GM10248 (cell line): ENCODE data around the gene BRCA2.

Experiments used
- CTCF ChIA-PET: fragments of 300-600 bp; sonication (Branson Sonifier 250); formaldehyde crosslinking; extraction: SDS; loops from one replicate; lab custom pipeline; 2021; ENCODE audit warnings: antibody characterized with exemption; lab: Yijun Ruan, JAX
- POLR2A ChIA-PET: fragments of 350-650 bp; sonication (Branson Sonifier 250); formaldehyde crosslinking; extraction: SDS; loops from one replicate; lab custom pipeline; 2020; ENCODE audit warnings: antibody characterized with exemption; lab: Yijun Ruan, JAX
- DNase-seq: peaks from one replicate; pipeline ENCODE4 v3.0.0; 2012; ENCODE audit errors: extremely low spot score
- TF ChIP-seq, protein P1 (sequence below): IDR thresholded peaks from 2 replicates; pipeline ENCODE4 v1.5.1; 2012; ENCODE audit warnings: mild to moderate bottlenecking, low read depth; ENCODE audit errors: extremely low read depth, missing control alignments, control extremely low read depth

BRCA2 gene

DNA sequence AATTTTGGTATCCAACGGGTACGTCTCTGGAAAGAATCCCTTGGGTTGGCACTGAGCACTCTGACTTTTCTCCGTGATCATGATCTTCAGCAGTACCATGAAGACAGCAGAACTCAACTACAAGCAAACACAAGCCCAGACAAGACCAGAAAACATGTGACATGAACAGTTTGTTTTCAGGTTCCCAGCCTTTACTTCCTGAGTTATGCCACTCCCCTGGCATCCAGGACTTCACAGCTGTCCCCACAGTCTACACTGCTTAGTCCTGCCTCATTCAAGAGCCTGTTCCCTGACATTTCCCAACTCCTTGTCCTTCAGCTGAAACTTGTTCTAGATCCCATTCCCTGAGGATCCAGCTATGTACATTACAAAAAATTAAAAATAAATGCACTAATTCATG lies 117.5 kb downstream of the BRCA2 start:
- TF ChIP-seq, protein P1, sequence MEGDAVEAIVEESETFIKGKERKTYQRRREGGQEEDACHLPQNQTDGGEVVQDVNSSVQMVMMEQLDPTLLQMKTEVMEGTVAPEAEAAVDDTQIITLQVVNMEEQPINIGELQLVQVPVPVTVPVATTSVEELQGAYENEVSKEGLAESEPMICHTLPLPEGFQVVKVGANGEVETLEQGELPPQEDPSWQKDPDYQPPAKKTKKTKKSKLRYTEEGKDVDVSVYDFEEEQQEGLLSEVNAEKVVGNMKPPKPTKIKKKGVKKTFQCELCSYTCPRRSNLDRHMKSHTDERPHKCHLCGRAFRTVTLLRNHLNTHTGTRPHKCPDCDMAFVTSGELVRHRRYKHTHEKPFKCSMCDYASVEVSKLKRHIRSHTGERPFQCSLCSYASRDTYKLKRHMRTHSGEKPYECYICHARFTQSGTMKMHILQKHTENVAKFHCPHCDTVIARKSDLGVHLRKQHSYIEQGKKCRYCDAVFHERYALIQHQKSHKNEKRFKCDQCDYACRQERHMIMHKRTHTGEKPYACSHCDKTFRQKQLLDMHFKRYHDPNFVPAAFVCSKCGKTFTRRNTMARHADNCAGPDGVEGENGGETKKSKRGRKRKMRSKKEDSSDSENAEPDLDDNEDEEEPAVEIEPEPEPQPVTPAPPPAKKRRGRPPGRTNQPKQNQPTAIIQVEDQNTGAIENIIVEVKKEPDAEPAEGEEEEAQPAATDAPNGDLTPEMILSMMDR = no peak
- ChIA-PET POLR2A (no interaction called here), CTCF (interaction anchor here (0.8 to 1.3 kb wide), 5 partner anchors 8 to 32 kb away, joined by 3 to 4 read pairs (median 3); no protein-coding TSS in a partner anchor)
- DNase-seq = no peak

DNA sequence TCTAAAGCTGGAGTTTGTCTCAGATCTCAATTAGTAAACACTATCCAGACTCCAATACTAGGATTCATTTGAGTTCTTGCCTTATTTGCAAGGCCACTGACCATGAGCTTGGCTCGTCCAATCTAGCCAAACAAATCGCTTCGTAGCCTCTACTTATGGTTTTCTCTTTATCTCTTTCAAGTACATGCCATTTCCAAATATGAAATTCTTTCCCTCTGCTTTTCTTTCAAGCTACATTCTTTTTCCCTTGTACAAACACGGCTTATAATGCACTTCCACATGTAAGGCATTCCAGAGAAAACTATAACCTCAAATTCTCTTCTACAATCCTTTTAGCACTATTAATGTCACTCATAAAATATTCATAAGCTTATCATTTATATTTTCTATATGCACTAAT lies 123.6 kb downstream of the BRCA2 start:
- TF ChIP-seq, protein P1 = no peak
- ChIA-PET CTCF (interaction anchor here (1.2 to 5.5 kb wide), 5 partner anchors 10 to 192 kb away, joined by 3 to 25 read pairs (median 5); partner anchors contain the start of gene N4BP2L1), POLR2A (no interaction called here)
- DNase-seq = no peak

DNA sequence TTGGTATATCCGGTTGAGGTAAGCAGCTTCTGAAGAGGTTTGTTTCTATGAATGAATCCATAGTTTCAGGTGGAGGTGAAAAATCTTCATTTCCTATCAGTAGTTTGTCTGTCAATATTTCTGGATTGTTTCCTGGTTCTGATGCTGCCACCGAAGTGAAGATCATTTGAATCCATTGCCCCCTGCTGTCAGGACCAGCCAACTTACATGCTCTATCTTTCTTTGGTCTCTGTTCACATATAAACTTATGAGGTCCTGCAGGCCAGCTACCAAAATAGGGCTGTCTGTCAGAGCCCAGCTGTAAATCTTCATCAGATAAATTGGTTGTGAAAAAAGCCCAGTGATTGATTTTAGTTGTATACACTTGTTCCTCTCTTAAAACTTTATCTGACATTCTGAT lies 127.8 kb downstream of the BRCA2 start:
- CTCF ChIA-PET = interaction anchor here (1.0 to 5.5 kb wide), 12 partner anchors 9 to 279 kb away, joined by 3 to 25 read pairs (median 3); partner anchors contain the start of gene N4BP2L1
- POLR2A ChIA-PET = no interaction called here
- peak; percentile 64 for DNase-seq
- TF ChIP-seq, protein P1 = peak; percentile 30

DNA sequence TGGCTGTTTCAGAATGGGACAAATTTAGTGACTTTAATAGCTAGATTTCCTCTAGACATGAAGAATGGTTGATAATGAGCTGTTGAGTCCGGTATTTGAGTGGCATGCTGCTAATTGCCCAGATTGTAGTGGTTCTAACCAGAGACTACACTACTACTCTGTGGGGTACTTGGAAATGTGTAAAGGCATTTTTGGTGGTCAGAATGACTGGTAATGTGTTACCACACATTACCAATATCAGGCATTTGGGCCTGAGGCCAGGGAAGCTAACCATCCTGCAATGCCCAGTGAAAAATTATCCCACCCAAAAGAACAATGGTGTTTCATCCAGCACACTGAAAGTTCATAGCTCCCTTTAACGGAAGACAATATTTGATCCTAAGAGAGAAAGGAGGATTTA lies 130.2 kb downstream of the BRCA2 start:
- CTCF ChIA-PET = interaction anchor here (0.7 to 1.9 kb wide), 6 partner anchors 9 to 536 kb away, joined by 3 to 5 read pairs (median 4); no protein-coding TSS in a partner anchor
- TF ChIP-seq, protein P1 = no peak
- POLR2A ChIA-PET = no interaction called here
- DNase-seq = no peak

DNA sequence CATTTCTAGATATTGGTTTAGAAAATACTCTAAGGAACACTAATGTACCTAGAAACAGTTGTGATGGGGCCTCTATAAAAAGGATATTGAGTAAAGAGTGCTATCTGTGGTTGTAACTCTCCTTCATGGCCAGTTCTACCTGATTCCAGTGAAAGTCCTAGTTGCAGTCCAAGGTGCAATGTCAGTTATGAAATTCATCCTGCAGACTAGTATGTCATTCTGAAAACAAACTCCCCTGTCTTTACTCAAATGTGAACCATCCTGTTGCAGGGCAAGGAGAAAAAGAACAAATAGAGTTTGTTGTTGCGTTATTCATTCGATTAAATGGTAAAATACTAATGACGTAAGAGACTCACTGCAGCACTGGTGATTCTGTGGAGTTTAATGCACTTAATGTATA lies 130.9 kb downstream of the BRCA2 start:
- DNase-seq = no peak
- CTCF ChIA-PET = interaction anchor here (0.7 to 1.4 kb wide), 2 partner anchors 15 to 200 kb away, joined by 3 read pairs; no protein-coding TSS in a partner anchor
- POLR2A ChIA-PET = no interaction called here
- TF ChIP-seq, protein P1 = no peak

DNA sequence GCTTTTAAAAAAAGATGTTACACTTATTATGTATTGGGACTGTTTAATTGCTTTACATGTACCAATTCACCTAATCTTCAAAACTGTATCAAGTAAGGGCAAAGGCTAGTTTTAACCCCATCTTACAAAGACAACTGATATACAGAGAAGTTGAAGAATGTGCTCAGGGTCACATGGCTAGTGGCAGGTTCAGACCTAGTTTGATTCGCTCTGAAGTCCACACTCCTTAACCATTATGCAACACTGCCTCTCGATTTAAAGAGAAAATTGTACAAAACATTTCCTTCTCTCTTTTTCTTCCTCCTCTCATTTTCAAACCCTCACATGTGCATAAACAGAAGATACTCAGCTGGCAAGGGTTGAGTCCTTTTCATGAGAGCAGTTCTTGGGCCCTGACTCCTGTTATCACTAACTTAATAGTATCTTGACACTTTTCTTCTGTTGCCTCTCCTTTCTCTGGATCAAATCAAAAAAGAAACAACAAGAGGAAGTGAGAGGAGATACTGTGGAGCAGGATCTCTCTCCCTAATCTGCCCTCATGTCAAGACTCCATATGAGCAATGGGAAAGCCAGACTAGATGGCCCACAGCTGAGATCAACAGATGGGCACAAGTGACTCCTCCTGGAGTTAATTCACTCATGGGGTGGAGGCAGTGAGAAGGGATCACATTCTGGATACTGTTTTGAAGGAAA lies 131.6 kb downstream of the BRCA2 start:
- no peak for DNase-seq
- TF ChIP-seq, protein P1 = no peak
- POLR2A ChIA-PET = no interaction called here
- CTCF ChIA-PET = no interaction called here
